Pancreas (tissue), 10 donors: ENCODE measurements around the gene TGFBR1. TPM values are rescaled to one million over a fixed set of nuclear protein-coding genes. Genes with fewer than 3 reads are reported as not detected.

Experiments
- ATAC-seq, 4 donors: fragments of 200-7000 bp; cut with Tn5 transposase; one replicate each; pipeline versions ENCODE4 v1.8.0 to v1.9.1; 2020; ENCODE audit warnings: mild to moderate bottlenecking in 4 of 4, moderate library complexity in 4 of 4
- DNase-seq, 6 donors: peaks; one replicate each; pipeline ENCODE4 v3.0.0-alpha.2; 2020
- FAIRE-seq: peaks from 2 replicates; lab custom pipeline; 2012; peaks lifted over from hg19 to GRCh38; lab: Jason Lieb, UNC
- H3K27ac ChIP-seq, 4 donors: fragments of 200-600 bp; sonication (generic); 1 replicate in 3 of 4; 2 replicates in 1 of 4; pipeline versions ENCODE4 v1.5.0 to v1.8.0; 2020
- H3K27me3 ChIP-seq, 4 donors: fragments of 200-600 bp; one replicate each; pipeline ENCODE4 v1.8.0; 2021
- H3K36me3 ChIP-seq, 3 donors: fragments of 200-600 bp; sonication (generic) in 1 of 3; one replicate each; pipeline versions ENCODE4 v1.5.0 to v1.8.0; 2020 to 2021
- H3K4me1 ChIP-seq, 3 donors: fragments of 200-600 bp; one replicate each; pipeline ENCODE4 v1.8.0; 2021
- H3K4me3 ChIP-seq, 4 donors: fragments of 200-600 bp; sonication (generic) in 2 of 4; one replicate each; pipeline versions ENCODE4 v1.5.0 to v1.8.0; 2020 to 2021
- H3K9me3 ChIP-seq, 4 donors: fragments of 200-600 bp; one replicate each; pipeline ENCODE4 v1.8.0; 2021
- CTCF ChIP-seq, 4 donors: fragments of 200-600 bp; sonication (generic) in 3 of 4; IDR thresholded peaks; one replicate each; pipeline versions ENCODE4 v1.5.0 to v1.8.0; 2021; ENCODE audit warnings: antibody characterized with exemption in 4 of 4
- WGBS, 2 donors: extraction: QIAGEN DNeasy Blood & Tissue Kit; methylation state at CpG; one replicate each; pipeline ENCODE4 v1.1.7; 2013; 5-methylcytosine and 5-hydroxymethylcytosine counted together
- intact Hi-C, 3 donors: fragments of 100-400 bp; cut with DNase I; formaldehyde crosslinking; loops; one replicate each; pipeline versions ENCODE4 v1.11.1 to v1.14.2; 2022
- polyA plus RNA-seq, 2 donors: library from polyadenylated mRNA; stranded (reverse); fragments of 200-250 nt; gene quantifications; one replicate each; pipeline ENCODE4 v1.2.3, GENCODE V29; 2013
- total RNA-seq, 6 donors: library from RNA; stranded (reverse); fragmentation: NEBNext Ultra II Directional in 4 of 6; extraction: Animal tissue kit (Norgen Biotek cat#: 25700) in 4 of 6; gene quantifications; one replicate each; pipeline versions ENCODE4 v1.2.1 to v1.2.4, GENCODE V29; 2021 to 2023
- donor health status: healthy with polysubstance abuse.
- donor health status: DM: no; HTN: no; CAD: no; lungs with moderate emphysema.
- donor health status: DM: no; HTN: no; CAD: no.
- donor health status: control.
- donor health status: control.
- donor health status: Bipolar disorder and iron deficiency.
- donor health status: DM: yes; HTN: yes; CAD: no.
- donor health status: DM: no; HTN: no; CAD: no.
- donor health status: DM: no; HTN: no; CAD: no.
- donor health status: DM: yes; HTN: yes; CAD: no.

TGFBR1 gene
- total and polyA plus RNA-seq, 8 donors = 3.5 to 43.6 (median 12.2) TPM

- FAIRE-seq (no peak), DNase-seq (no peak), ATAC-seq (no peak)
- no peak overlapping the region for H3K4me3 ChIP-seq
- H3K27me3 ChIP-seq = no peaks in the 10 kb centered on the region
- no peak overlapping the region for H3K27ac ChIP-seq
- H3K4me1 ChIP-seq = peaks cover 0 to 3% (median 0%) of the 10 kb centered on the region in 3 donors
- no peak for TF ChIP-seq CTCF (IDR thresholded peaks at IDR 0.05)
- H3K9me3 ChIP-seq = no peaks in the 10 kb centered on the region
- intact Hi-C loops = no loop called here
- 71 to 77% methylated on average over 3 of the region's 3 CpGs for WGBS, 2 donors
- H3K36me3 ChIP-seq = no peaks in the 10 kb centered on the region
Measured at GRCh38 chr9:99167694-99168093, 62.8 kb downstream of the TGFBR1 start.

GRCh38 chr9:99169086-99169485 is 64.2 kb downstream of the TGFBR1 start:
- intact Hi-C loops = no loop called here
- Histone ChIP-seq H3K27me3 (no peaks in the 10 kb centered on the region), H3K9me3 (no peaks in the 10 kb centered on the region), H3K27ac (no peak overlapping the region), H3K4me1 (no peaks in the 10 kb centered on the region), H3K4me3 (no peak overlapping the region), H3K36me3 (no peaks in the 10 kb centered on the region)
- no peak for FAIRE-seq
- DNase-seq = no peak
- 74 to 84% methylated on average over 2 of the region's 2 CpGs for WGBS, 2 donors
- no peak for ATAC-seq
- no peak for TF ChIP-seq CTCF (IDR thresholded peaks at IDR 0.05)

GRCh38 chr9:99169982-99170761 is 65.3 kb downstream of the TGFBR1 start:
- FAIRE-seq (no peak), ATAC-seq (peak in 2 of 4 donors; percentile 45 to 53), DNase-seq (no peak)
- Histone ChIP-seq H3K36me3 (no peaks in the 10 kb centered on the region), H3K4me3 (no peak overlapping the region), H3K9me3 (no peaks in the 10 kb centered on the region), H3K4me1 (no peaks in the 10 kb centered on the region), H3K27ac (no peak overlapping the region), H3K27me3 (no peaks in the 10 kb centered on the region)
- intact Hi-C loops = no loop called here
- TF ChIP-seq CTCF (IDR thresholded peaks at IDR 0.05) = no peak
- WGBS, 2 donors = 49% methylated on average over 10 of the region's 10 CpGs

DNA sequence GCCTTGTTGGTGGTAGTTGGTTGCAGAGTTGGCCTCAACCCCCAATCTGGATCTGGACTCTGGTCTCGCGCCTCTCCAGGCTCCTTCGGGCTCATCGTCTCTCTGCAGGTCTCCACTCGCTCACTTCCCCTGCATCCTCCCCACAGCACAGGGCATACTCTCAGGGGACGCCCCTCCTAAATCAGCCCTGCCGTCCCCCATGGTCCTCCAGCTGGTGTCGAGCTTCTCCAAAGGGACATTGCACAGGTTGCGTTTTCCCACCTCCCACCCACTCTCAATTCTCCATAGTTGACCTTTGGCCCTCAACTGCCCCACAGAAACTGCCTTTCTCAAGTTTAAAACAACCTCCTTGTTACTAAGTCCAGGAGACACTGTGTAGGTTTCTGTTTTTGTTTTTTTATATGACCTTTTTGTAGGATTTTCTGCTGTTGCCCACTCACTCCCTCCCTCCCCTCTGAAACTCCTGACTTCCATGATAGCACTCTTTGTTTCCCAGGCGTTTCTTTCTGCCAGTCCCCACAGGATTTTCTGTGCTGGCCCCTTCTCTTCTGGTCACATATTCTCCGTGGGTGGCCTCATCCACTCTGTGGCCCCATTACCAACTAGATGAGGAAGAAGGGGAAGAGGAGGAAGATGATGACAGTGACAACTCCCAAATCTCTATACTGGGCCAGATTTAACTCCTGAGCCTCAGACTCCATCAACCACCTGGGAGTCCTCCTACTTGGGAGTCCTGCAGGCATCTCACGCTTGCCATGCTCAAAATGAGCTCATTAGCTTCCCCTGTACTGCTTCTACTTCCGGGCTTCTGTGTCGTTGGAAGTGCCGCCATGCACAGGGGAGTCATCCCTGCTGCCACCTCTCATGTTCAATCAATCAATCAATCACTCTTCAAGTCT is 66.6 kb downstream of the TGFBR1 start:
- WGBS, 2 donors = 85 to 87% methylated on average over 15 of the region's 15 CpGs

More for the DNA sequence above, 66.6 kb downstream of the TGFBR1 start:
- H3K27me3 ChIP-seq = no peaks in the 10 kb centered on the region
- H3K4me1 ChIP-seq = no peaks in the 10 kb centered on the region
- H3K4me3 ChIP-seq = no peak overlapping the region
- no peaks in the 10 kb centered on the region for H3K36me3 ChIP-seq
- no peak for DNase-seq
- TF ChIP-seq CTCF (IDR thresholded peaks at IDR 0.05) = no peak
- FAIRE-seq = no peak
- no peak overlapping the region for H3K27ac ChIP-seq
- ATAC-seq = no peak
- no peaks in the 10 kb centered on the region for H3K9me3 ChIP-seq
- intact Hi-C loops = no loop called here
